T-cell (primary cell): ENCODE data around the gene TMEM243. TPM values are rescaled to one million over a fixed set of nuclear protein-coding genes. Genes with fewer than 3 reads are reported as not detected.

Source experiments
- ATAC-seq, 4 experiments: fragments of 200-7000 bp in 3 of 4; fragments of 150-1000 bp in 1 of 4; cut with Tn5 transposase; replicated peaks in 1 of 4; 1 replicate in 3 of 4; 2 replicates in 1 of 4; pipeline ENCODE4 v1.10.0; 2021; ENCODE audit warnings: moderate library complexity in 3 of 4, mild to moderate bottlenecking in 2 of 4, moderate number of reproducible peaks in 1 of 4
- CTCF ChIA-PET, 2 donors: fragments of 300-600 bp; sonication (Branson Sonifier 250); formaldehyde crosslinking; loops; one replicate each; lab custom pipeline; 2022; ENCODE audit warnings: antibody characterized with exemption in 2 of 2; lab: Charles Lee
- POLR2A ChIA-PET, 2 donors: fragments of 300-600 bp; sonication (Branson Sonifier 250); formaldehyde crosslinking; loops; one replicate each; lab custom pipeline; 2022; ENCODE audit warnings: antibody characterized with exemption in 2 of 2; lab: Charles Lee
- DNase-seq, 35 experiments: peaks; one replicate each; pipeline versions ENCODE4 v3.0.0 to v3.0.0-alpha.2; 2013 to 2023
- H3K27ac ChIP-seq: one replicate; pipeline ENCODE4 v1.5.1; 2013; ENCODE audit warnings: low read length
- H3K27me3 ChIP-seq, 2 experiments: replicated peaks in 1 of 2; 1 replicate in 1 of 2; 2 replicates in 1 of 2; pipeline versions ENCODE4 v1.6.1 to v1.7.0; 2013; ENCODE audit warnings: low read length in 1 of 2, mixed read lengths in 1 of 2; ENCODE audit not compliant: control insufficient read depth in 2 of 2, insufficient read depth in 2 of 2; ENCODE audit errors: extremely low read depth in 1 of 2
- H3K36me3 ChIP-seq, 2 donors: 1 replicate in 1 of 2; 2 replicates in 1 of 2; pipeline versions ENCODE4 v1.6.1 to v1.7.0; 2013; ENCODE audit warnings: low read length in 1 of 2; ENCODE audit not compliant: control insufficient read depth in 2 of 2, insufficient read depth in 1 of 2; ENCODE audit errors: extremely low read depth in 1 of 2
- H3K4me1 ChIP-seq, 2 experiments: 1 replicate in 1 of 2; 2 replicates in 1 of 2; pipeline versions ENCODE4 v1.6.1 to v1.7.0; 2013; ENCODE audit warnings: low read length in 2 of 2, mixed read lengths in 1 of 2; ENCODE audit not compliant: insufficient read depth in 2 of 2, control insufficient read depth in 1 of 2; ENCODE audit errors: extremely low read depth in 1 of 2
- H3K4me3 ChIP-seq, 2 donors: 1 replicate in 1 of 2; 2 replicates in 1 of 2; pipeline versions ENCODE4 v1.5.1 to v1.7.0; 2013; ENCODE audit warnings: mild to moderate bottlenecking in 2 of 2, low read length in 1 of 2, moderate library complexity in 1 of 2; ENCODE audit not compliant: control insufficient read depth in 1 of 2; ENCODE audit errors: extremely low read depth in 1 of 2
- H3K9me3 ChIP-seq: 2 replicates; pipeline ENCODE4 v1.7.0; 2013
- H3K27ac Mint-ChIP-seq, 2 donors: one replicate each; pipeline ENCODE4 v1.8.0; 2020 to 2021; ENCODE audit warnings: mild to moderate bottlenecking in 2 of 2, mixed read lengths in 2 of 2
- H3K27me3 Mint-ChIP-seq, 2 donors: one replicate each; pipeline ENCODE4 v1.8.0; 2021 to 2022; ENCODE audit warnings: mixed read lengths in 2 of 2
- H3K36me3 Mint-ChIP-seq: one replicate; pipeline ENCODE4 v1.8.0; 2021; ENCODE audit warnings: mixed read lengths
- H3K4me1 Mint-ChIP-seq, 3 donors: one replicate each; pipeline ENCODE4 v1.8.0; 2020 to 2022; ENCODE audit warnings: mixed read lengths in 3 of 3, mild to moderate bottlenecking in 1 of 3
- H3K4me3 Mint-ChIP-seq, 3 donors: one replicate each; pipeline ENCODE4 v1.8.0; 2020 to 2022; ENCODE audit warnings: mild to moderate bottlenecking in 3 of 3, mixed read lengths in 3 of 3, moderate library complexity in 3 of 3
- H3K9me3 Mint-ChIP-seq, 3 donors: one replicate each; pipeline ENCODE4 v1.8.0; 2020 to 2022; ENCODE audit warnings: mixed read lengths in 3 of 3
- WGBS: methylation state at CpG from one replicate; pipeline ENCODE4 v1.1.5; 2013; ENCODE audit warnings: missing lambda C conversion rate; ENCODE audit not compliant: insufficient coverage; 5-methylcytosine and 5-hydroxymethylcytosine counted together
- total RNA-seq, 35 experiments: library from RNA in 6 of 35; stranded (reverse) in 6 of 35; fragments of 120-200 nt in 1 of 35; gene quantifications; one replicate each; pipeline versions ENCODE4 v1.2.1 to v1.2.4 and lab custom pipeline; 2013 to 2026

TMEM243 gene
- total RNA-seq, 5 donors from 2014 or later (not counting 1 experiment from before 2014, with no cell fraction given): 95.2 to 170 (median 108) TPM

GRCh38 chr7:87147500-87147899, 72.0 kb downstream of the TMEM243 start:
- H3K4me3 ChIP-seq: no peak overlapping the region
- Mint-ChIP-seq H3K27ac (no peak overlapping the region), H3K27me3 (peaks cover 0 to 6% of the 10 kb centered on the region in 2 donors), H3K4me1 (peaks cover 8 to 10% (median 9%) of the 10 kb centered on the region in 3 donors), H3K36me3 (no peaks in the 10 kb centered on the region), H3K9me3 (no peaks in the 10 kb centered on the region), H3K4me3 (no peak overlapping the region)
- no peaks in the 10 kb centered on the region for H3K9me3 ChIP-seq
- POLR2A ChIA-PET: interaction anchor here in 1 of 2 donors (0.7 kb wide), 1 partner anchor 9 kb away, joined by 3 read pairs; no protein-coding TSS in a partner anchor
- ATAC-seq (no peak), DNase-seq (no peak)
- peaks cover 0 to 4% of the 10 kb centered on the region in 2 experiments for H3K27me3 ChIP-seq
- no peaks in the 10 kb centered on the region for H3K36me3 ChIP-seq
- CTCF ChIA-PET: interaction anchor here (0.8 to 2.8 kb wide), 8 partner anchors 178 to 236 kb away, joined by 3 to 16 read pairs (median 4); no protein-coding TSS in a partner anchor
- peaks cover 4% of the 10 kb centered on the region in 2 experiments for H3K4me1 ChIP-seq
- H3K27ac ChIP-seq: no peak overlapping the region
- WGBS: 91% methylated on average over 5 of the region's 7 CpGs

DNA sequence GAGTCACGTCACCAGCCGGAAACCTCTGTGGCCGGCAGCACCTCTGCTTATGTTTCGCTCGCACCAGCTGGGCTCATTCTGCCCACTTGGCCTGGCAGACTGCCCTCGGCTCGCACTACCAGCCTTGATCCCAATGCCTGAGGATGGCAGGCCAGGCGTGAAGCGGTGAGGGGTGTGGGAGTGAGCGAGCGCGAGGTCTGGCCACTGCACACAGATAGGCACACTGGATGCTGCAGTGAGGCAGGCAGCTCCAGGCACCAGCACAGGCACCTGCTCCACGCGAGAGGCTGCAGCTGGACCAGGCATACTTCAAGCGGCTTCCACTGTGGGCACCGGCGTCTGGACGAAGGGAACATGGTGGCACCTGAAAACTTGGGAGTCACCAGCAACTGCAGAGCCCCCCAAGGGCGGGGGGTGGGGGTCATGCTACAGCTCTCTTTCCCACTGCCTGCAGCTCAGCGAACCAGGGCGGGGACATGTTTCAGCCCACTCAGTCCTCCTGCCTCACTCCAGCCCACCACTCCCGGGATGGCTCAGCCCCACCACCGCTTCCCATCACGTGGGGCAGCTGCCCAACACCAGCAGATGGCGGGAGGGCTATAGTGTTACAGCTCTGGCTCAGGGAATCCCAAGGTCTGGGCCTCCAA, 72.7 kb downstream of the TMEM243 start:
- ATAC-seq (no peak), DNase-seq (no peak)
- Mint-ChIP-seq H3K27ac (no peak overlapping the region), H3K27me3 (peaks cover 0 to 6% of the 10 kb centered on the region in 2 donors), H3K36me3 (no peaks in the 10 kb centered on the region), H3K9me3 (no peaks in the 10 kb centered on the region), H3K4me3 (no peak overlapping the region), H3K4me1 (peaks cover 5 to 8% (median 6%) of the 10 kb centered on the region in 3 donors)
- 88% methylated on average over 23 of the region's 25 CpGs for WGBS
- H3K27me3 ChIP-seq: peaks cover 0 to 4% of the 10 kb centered on the region in 2 experiments
- POLR2A ChIA-PET: no interaction called here
- no peak overlapping the region for H3K27ac ChIP-seq
- H3K4me3 ChIP-seq: no peak overlapping the region
- CTCF ChIA-PET: interaction anchor here (0.5 to 2.8 kb wide), 4 partner anchors 13 to 230 kb away, joined by 3 to 12 read pairs (median 5); no protein-coding TSS in a partner anchor
- H3K4me1 ChIP-seq: peaks cover 2 to 4% of the 10 kb centered on the region in 2 experiments
- no peaks in the 10 kb centered on the region for H3K9me3 ChIP-seq
- H3K36me3 ChIP-seq: no peaks in the 10 kb centered on the region

Other genes starting within 250 kb of the TMEM243 start
- gene ELAPOR2, start 160.1 kb downstream of the TMEM243 start, total RNA-seq: 10 to 100 TPM in 3 of 5 donors, 1 to 10 TPM in 2; 3.8 to 15.9 (median 10.8) TPM
- 100 to 1,000 TPM; 128 to 176 (median 136) TPM for gene DMTF1, start 67.3 kb downstream of the TMEM243 start, total RNA-seq
- 10 to 100 TPM in 4 of 5 donors, 1 to 10 TPM in 1; 8.5 to 17.2 (median 11.8) TPM for gene CROT, start 125.9 kb upstream of the TMEM243 start, total RNA-seq